Stimulated activated CD8-positive, alpha-beta memory T cell treated with anti-CD3 and anti-CD28 coated beads, Interleukin-12 subunit alpha, Interleukin-12 subunit beta, amount 100 ng/mL, for 24 hours (primary cell): ENCODE results near the gene LHFPL6.

Experiments
- DNase-seq: peaks from one replicate; pipeline ENCODE4 v3.0.0-alpha.2; 2020; ENCODE audit errors: extremely low read depth

Gene LHFPL6

GRCh38 chr13:39462428-39462827 is 140.6 kb downstream of the LHFPL6 start:
- no peak for DNase-seq

- DNase-seq, result no peak
These were observed 141.2 kb downstream of the LHFPL6 start for GRCh38 chr13:39461685-39462266.

- no peak for DNase-seq
These were observed 145.7 kb downstream of the LHFPL6 start for GRCh38 chr13:39457274-39457673.

GRCh38 chr13:39455521-39456175 is 147.3 kb downstream of the LHFPL6 start:
- no peak for DNase-seq

- no peak for DNase-seq
These were observed 150.2 kb downstream of the LHFPL6 start for GRCh38 chr13:39452834-39453233.

GRCh38 chr13:39452417-39452816 is 150.6 kb downstream of the LHFPL6 start:
- no peak for DNase-seq

GRCh38 chr13:39451860-39452301 is 151.1 kb downstream of the LHFPL6 start:
- no peak for DNase-seq

GRCh38 chr13:39451301-39451700 is 151.7 kb downstream of the LHFPL6 start:
- no peak for DNase-seq

GRCh38 chr13:39450176-39450575 is 152.8 kb downstream of the LHFPL6 start:
- DNase-seq, result no peak

GRCh38 chr13:39448834-39449233 is 154.2 kb downstream of the LHFPL6 start:
- no peak for DNase-seq

GRCh38 chr13:39446865-39447264 is 156.1 kb downstream of the LHFPL6 start:
- DNase-seq, result no peak

GRCh38 chr13:39444866-39445265 is 158.1 kb downstream of the LHFPL6 start:
- DNase-seq, result no peak

- no peak for DNase-seq
These were observed 169.3 kb downstream of the LHFPL6 start for GRCh38 chr13:39433651-39434050.

- no peak for DNase-seq
These were observed 170.8 kb downstream of the LHFPL6 start for GRCh38 chr13:39432196-39432595.

GRCh38 chr13:39422845-39423565 is 180.0 kb downstream of the LHFPL6 start:
- no peak for DNase-seq

GRCh38 chr13:39419876-39420275 is 183.1 kb downstream of the LHFPL6 start:
- DNase-seq, result no peak

GRCh38 chr13:39419068-39419467 is 183.9 kb downstream of the LHFPL6 start:
- no peak for DNase-seq

GRCh38 chr13:39418424-39418823 is 184.6 kb downstream of the LHFPL6 start:
- no peak for DNase-seq

- no peak for DNase-seq
These were observed 185.3 kb downstream of the LHFPL6 start for GRCh38 chr13:39417643-39418042.

- DNase-seq, result no peak
These were observed 185.9 kb downstream of the LHFPL6 start for GRCh38 chr13:39417131-39417530.

GRCh38 chr13:39415008-39415802 is 187.8 kb downstream of the LHFPL6 start:
- DNase-seq, result no peak

- DNase-seq, result no peak
These were observed 188.7 kb downstream of the LHFPL6 start for GRCh38 chr13:39414339-39414738.
